ENCODE data around the gene PKD1. TPM values are rescaled to one million over a fixed set of nuclear protein-coding genes. Genes with fewer than 3 reads are reported as not detected.
"Not testable (repeated sequence)": the region's sequence is repeated elsewhere in the genome, so short reads cannot be mapped to it uniquely, and the experiment has no call there.

The PKD1 gene
- total RNA-seq, 2 experiments from 2014 or later = 60.5 to 69.6 TPM

GRCh38 chr16:2143878-2144485 is 8.3 kb upstream of the PKD1 start:
- Mint-ChIP-seq H3K36me3 (ENCODE audit: low read depth) (no peaks in the 10 kb centered on the region), H3K4me3 (no peak overlapping the region), H3K27ac (no peak overlapping the region), H3K9me3 (no peaks in the 10 kb centered on the region), H3K27me3 (no peaks in the 10 kb centered on the region), H3K4me1 (peaks cover 5% of the 10 kb centered on the region)
- ChIA-PET CTCF (interaction anchor here (2.0 kb wide), 1 partner anchor 140 kb away, joined by 9 read pairs; no protein-coding TSS in a partner anchor), POLR2A (interaction anchor here (2.2 kb wide), 1 partner anchor 11 kb away, joined by 12 read pairs; the partner anchor contains the start of gene TRAF7)
- DNase-seq = no peak

- no peak for DNase-seq
- Mint-ChIP-seq H3K9me3 (no peaks in the 10 kb centered on the region), H3K36me3 (ENCODE audit: low read depth) (no peaks in the 10 kb centered on the region), H3K27ac (no peak overlapping the region), H3K4me3 (no peak overlapping the region), H3K27me3 (no peaks in the 10 kb centered on the region), H3K4me1 (peaks cover 5% of the 10 kb centered on the region)
- ChIA-PET POLR2A (interaction anchor here (2.2 kb wide), 1 partner anchor 12 kb away, joined by 12 read pairs; the partner anchor contains the start of gene TRAF7), CTCF (interaction anchor here (2.0 kb wide), 1 partner anchor 139 kb away, joined by 9 read pairs; no protein-coding TSS in a partner anchor)
Observed at GRCh38 chr16:2142942-2143877, 7.5 kb upstream of the PKD1 start.

GRCh38 chr16:2135071-2135470 is 627 bp downstream of the PKD1 start:
- CTCF ChIA-PET, H3K27ac Mint-ChIP-seq: not testable (repeated sequence)

DNA sequence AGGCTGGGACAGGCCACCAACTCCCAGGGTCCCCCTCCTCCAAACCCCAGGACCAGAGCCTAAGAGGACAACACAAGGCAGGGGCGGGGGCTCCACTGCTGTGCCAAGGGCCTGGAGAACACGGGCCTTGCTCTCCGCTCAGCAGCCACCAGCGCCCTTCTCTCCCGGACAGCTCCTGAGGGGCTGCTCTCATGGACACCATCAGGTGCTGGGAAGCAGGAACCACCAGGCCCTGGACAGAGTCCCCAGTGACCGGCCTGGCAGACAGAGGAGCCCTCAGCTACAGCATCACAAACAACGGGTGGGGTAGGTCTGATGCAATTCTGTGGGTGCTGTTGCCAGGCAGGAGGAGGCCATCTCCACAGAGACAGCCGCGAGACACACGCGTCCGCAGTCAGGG is 1.9 kb downstream of the PKD1 start:
- DNase-seq; H3K9me3 Mint-ChIP-seq; H3K27ac Mint-ChIP-seq; H3K27me3 Mint-ChIP-seq; POLR2A ChIA-PET; H3K36me3 Mint-ChIP-seq (ENCODE audit: low read depth); H3K4me1 Mint-ChIP-seq; CTCF ChIA-PET; H3K4me3 Mint-ChIP-seq: not testable (repeated sequence)

More at GRCh38 chr16:2135071-2135470, 627 bp downstream of the PKD1 start:
- H3K4me1 Mint-ChIP-seq; H3K9me3 Mint-ChIP-seq; H3K36me3 Mint-ChIP-seq (ENCODE audit: low read depth); H3K27me3 Mint-ChIP-seq; POLR2A ChIA-PET; DNase-seq: not testable (repeated sequence)
- peak overlapping the region; percentile 62 for H3K4me3 Mint-ChIP-seq

DNA sequence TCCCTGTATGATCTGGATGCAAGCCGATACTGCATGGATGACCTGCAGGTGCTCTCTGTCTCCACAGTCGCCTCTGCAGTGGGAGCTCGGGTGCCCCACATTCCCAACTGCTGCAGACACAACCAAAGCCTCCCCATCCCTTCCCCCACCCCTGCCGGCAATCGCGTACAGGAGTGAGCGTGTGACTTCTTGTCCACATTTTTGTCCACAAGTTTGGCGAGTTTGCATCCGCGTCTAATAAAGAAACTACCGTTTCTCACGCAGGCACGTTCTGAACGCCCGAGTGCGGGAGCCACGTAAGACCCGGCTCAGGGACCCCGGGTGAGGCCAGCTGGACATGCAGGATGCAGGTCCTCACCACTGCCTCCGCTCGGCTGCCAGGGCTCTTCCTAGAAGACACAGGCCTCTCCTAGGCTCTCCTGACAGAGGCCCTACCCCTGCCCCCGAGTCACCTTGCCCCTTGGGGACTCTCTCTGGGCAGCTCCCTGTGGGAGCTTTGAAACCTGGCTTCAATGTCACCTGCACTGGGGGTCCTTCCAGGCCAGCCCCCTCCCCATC is 5.7 kb downstream of the PKD1 start:
- H3K4me3 Mint-ChIP-seq; CTCF ChIA-PET; H3K4me1 Mint-ChIP-seq; H3K9me3 Mint-ChIP-seq; H3K27me3 Mint-ChIP-seq; POLR2A ChIA-PET; DNase-seq; H3K27ac Mint-ChIP-seq; H3K36me3 Mint-ChIP-seq (ENCODE audit: low read depth): not testable (repeated sequence)

DNA sequence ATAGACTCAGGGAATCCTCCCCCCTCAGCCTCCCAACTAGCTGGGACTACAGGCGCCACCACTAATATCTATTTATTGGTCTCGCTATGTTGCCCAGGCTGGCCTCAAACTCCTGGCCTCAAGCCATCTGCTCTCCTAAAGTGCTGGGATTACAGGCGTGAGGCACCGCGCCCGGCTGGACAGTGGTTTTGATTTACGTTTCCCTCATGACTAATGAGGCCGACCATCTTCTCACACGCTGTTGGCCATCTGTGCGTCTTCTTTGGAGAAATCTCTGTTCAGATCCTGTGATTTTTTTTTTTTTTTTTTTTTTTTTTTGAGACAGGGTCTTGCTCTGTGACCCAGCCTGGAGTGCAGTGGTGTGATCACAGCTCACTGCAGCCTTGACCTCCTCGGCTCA is 6.4 kb downstream of the PKD1 start:
- H3K27ac Mint-ChIP-seq = peak overlapping the region; percentile 59

GRCh38 chr16:2127630-2128280 is 7.9 kb downstream of the PKD1 start:
- H3K4me1 Mint-ChIP-seq; H3K4me3 Mint-ChIP-seq; H3K9me3 Mint-ChIP-seq; DNase-seq; H3K27me3 Mint-ChIP-seq; H3K27ac Mint-ChIP-seq; CTCF ChIA-PET; POLR2A ChIA-PET; H3K36me3 Mint-ChIP-seq (ENCODE audit: low read depth): not testable (repeated sequence)

More for the DNA sequence above, 6.4 kb downstream of the PKD1 start:
- H3K9me3 Mint-ChIP-seq; POLR2A ChIA-PET; H3K36me3 Mint-ChIP-seq (ENCODE audit: low read depth); H3K4me3 Mint-ChIP-seq; CTCF ChIA-PET; H3K4me1 Mint-ChIP-seq; H3K27me3 Mint-ChIP-seq; DNase-seq: not testable (repeated sequence)

GRCh38 chr16:2126928-2127556 is 8.7 kb downstream of the PKD1 start:
- CTCF ChIA-PET; H3K36me3 Mint-ChIP-seq (ENCODE audit: low read depth); H3K9me3 Mint-ChIP-seq; H3K4me3 Mint-ChIP-seq; H3K4me1 Mint-ChIP-seq; H3K27ac Mint-ChIP-seq; H3K27me3 Mint-ChIP-seq; DNase-seq; POLR2A ChIA-PET: not testable (repeated sequence)

- POLR2A ChIA-PET; H3K4me3 Mint-ChIP-seq; H3K4me1 Mint-ChIP-seq; H3K9me3 Mint-ChIP-seq; DNase-seq; H3K36me3 Mint-ChIP-seq (ENCODE audit: low read depth); H3K27me3 Mint-ChIP-seq; H3K27ac Mint-ChIP-seq; CTCF ChIA-PET: not testable (repeated sequence)
Observed at GRCh38 chr16:2126161-2126743, 9.4 kb downstream of the PKD1 start.

GRCh38 chr16:2125609-2126008 is 10.1 kb downstream of the PKD1 start:
- DNase-seq; H3K4me3 Mint-ChIP-seq; POLR2A ChIA-PET; H3K36me3 Mint-ChIP-seq (ENCODE audit: low read depth); H3K27ac Mint-ChIP-seq; H3K27me3 Mint-ChIP-seq; CTCF ChIA-PET; H3K4me1 Mint-ChIP-seq; H3K9me3 Mint-ChIP-seq: not testable (repeated sequence)

GRCh38 chr16:2124694-2125444 is 10.8 kb downstream of the PKD1 start:
- H3K4me3 Mint-ChIP-seq; DNase-seq; H3K27me3 Mint-ChIP-seq; H3K9me3 Mint-ChIP-seq; POLR2A ChIA-PET; H3K4me1 Mint-ChIP-seq; CTCF ChIA-PET; H3K27ac Mint-ChIP-seq; H3K36me3 Mint-ChIP-seq (ENCODE audit: low read depth): not testable (repeated sequence)

DNA sequence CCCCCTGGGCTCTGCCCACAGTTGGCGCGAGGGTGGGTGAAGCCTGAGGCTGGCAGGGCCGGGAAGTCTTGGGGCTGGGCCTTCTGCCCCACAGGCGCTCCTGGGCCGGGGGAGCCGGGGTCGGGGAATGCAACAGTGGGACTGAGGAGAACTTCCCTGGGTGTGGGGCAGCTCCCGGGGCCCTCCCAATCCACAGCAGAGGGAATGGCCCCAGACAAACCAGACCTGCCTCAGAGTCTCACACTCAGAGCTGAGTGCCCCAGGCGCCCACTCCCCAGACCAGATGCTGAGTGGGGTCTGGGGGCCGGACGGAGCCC is 11.4 kb downstream of the PKD1 start:
- H3K9me3 Mint-ChIP-seq; H3K4me1 Mint-ChIP-seq; POLR2A ChIA-PET; H3K36me3 Mint-ChIP-seq (ENCODE audit: low read depth); H3K27me3 Mint-ChIP-seq; H3K4me3 Mint-ChIP-seq; CTCF ChIA-PET; DNase-seq; H3K27ac Mint-ChIP-seq: not testable (repeated sequence)
